Measurements from ENCODE around the gene MROH7.
A peak's percentile ranks its signal among the peaks of the same experiment; 100 is the strongest.

Gene MROH7

DNA sequence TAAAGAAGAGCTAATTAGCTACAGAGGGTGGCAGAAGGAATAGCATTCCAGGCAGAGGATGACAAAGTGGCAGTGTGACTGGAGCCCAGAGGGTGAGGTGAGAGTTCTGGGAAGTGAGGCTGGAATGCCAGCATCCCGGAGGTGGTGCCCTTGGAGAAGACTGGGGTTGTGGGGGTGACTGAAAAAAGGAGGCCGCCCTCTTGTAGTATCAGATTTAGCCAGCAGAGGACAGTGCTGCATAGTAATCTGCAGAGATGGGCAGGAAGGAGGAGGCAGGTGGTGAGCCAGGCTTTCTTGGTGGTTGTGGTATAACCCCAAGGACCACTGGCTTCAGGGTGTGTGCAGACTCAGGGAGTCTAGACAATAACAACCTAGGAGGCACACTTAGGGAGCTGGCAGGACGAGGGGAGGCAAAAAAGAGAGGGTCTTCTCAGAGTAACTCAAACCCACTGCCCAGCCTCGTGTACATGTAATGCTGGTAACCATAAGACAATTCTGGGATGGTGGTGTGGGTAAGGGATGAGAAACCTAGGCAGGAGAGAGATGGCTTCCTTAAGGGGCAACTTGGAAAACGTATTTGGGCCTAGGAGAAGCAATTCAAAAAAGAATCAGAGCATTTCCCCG, 30.5 kb downstream of the MROH7 start:
- Histone ChIP-seq H3K27me3 (replicated peaks; ENCODE audit: control insufficient read depth, insufficient read depth, low read length, poor library complexity, severe bottlenecking) (no peaks in the 10 kb centered on the region), H3K36me3 (ENCODE audit: control insufficient read depth, insufficient read depth, low read length) (no peaks in the 10 kb centered on the region), H3K4me3 (ENCODE audit: insufficient read depth, low read depth, low read length, poor library complexity, severe bottlenecking) (no peak overlapping the region), H3K4me1 (ENCODE audit: control insufficient read depth, insufficient read depth, low read length, poor library complexity, severe bottlenecking) (no peaks in the 10 kb centered on the region), H3K27ac (ENCODE audit: insufficient read depth, low read length, poor library complexity, severe bottlenecking) (no peak overlapping the region), H3K9me3 (ENCODE audit: control insufficient read depth, low read length) (no peaks in the 10 kb centered on the region)
- peak; percentile 20 to 40 (median 31) for DNase-seq

GRCh38 chr1:54678776-54679643, 37.4 kb downstream of the MROH7 start:
- Histone ChIP-seq H3K4me3 (ENCODE audit: insufficient read depth, low read depth, low read length, poor library complexity, severe bottlenecking) (no peak overlapping the region), H3K36me3 (ENCODE audit: control insufficient read depth, insufficient read depth, low read length) (no peaks in the 10 kb centered on the region), H3K4me1 (ENCODE audit: control insufficient read depth, insufficient read depth, low read length, poor library complexity, severe bottlenecking) (no peaks in the 10 kb centered on the region), H3K27ac (ENCODE audit: insufficient read depth, low read length, poor library complexity, severe bottlenecking) (no peak overlapping the region), H3K9me3 (ENCODE audit: control insufficient read depth, low read length) (no peaks in the 10 kb centered on the region), H3K27me3 (replicated peaks; ENCODE audit: control insufficient read depth, insufficient read depth, low read length, poor library complexity, severe bottlenecking) (no peaks in the 10 kb centered on the region)
- DNase-seq = no peak

DNA sequence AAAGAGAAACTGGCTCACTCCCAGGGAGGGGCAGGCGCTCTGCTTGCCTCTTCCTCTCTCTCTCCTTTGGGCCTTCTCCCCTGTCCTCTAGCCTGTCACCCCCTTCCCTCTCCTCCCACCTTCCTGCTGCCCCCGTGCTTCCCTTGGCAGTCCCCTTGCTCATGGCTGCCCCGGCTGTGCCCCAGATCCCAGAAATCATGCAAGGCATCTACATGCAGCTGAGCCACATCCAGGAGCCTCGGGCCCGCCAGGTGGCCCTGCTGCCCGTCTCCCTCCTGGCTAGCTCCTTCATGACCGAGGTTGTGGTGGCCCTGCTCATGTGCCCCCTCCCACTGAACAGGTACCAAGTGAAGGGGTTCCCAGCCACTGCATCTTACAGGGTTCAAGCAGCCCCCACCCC, 38.1 kb downstream of the MROH7 start:
- Histone ChIP-seq H3K4me1 (ENCODE audit: control insufficient read depth, insufficient read depth, low read length, poor library complexity, severe bottlenecking) (no peaks in the 10 kb centered on the region), H3K9me3 (ENCODE audit: control insufficient read depth, low read length) (no peaks in the 10 kb centered on the region), H3K4me3 (ENCODE audit: insufficient read depth, low read depth, low read length, poor library complexity, severe bottlenecking) (no peak overlapping the region), H3K27me3 (replicated peaks; ENCODE audit: control insufficient read depth, insufficient read depth, low read length, poor library complexity, severe bottlenecking) (no peaks in the 10 kb centered on the region), H3K27ac (ENCODE audit: insufficient read depth, low read length, poor library complexity, severe bottlenecking) (no peak overlapping the region), H3K36me3 (ENCODE audit: control insufficient read depth, insufficient read depth, low read length) (no peaks in the 10 kb centered on the region)
- no peak for DNase-seq

DNA sequence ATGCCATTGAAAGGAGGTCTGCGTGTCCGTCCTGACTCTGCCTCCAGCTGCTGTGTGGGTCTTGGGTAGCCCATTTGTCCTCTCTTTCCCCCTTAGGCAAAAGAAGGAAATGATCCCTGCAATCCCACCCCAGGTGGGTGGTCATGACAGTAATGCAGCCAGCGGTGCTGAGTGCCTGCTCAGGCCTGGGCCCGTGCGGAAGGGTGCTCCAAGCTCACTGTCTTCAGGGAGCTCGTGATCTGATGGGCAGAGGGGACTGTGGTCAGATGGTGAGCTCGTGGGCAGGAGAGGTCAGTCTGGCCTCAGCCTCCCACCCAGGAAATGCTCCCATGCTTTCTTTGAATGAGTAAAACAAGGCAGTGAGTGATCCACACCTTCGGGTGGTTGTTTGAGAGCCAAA, 38.8 kb downstream of the MROH7 start:
- H3K36me3 ChIP-seq (ENCODE audit: control insufficient read depth, insufficient read depth, low read length) = no peaks in the 10 kb centered on the region
- no peak overlapping the region for H3K27ac ChIP-seq (ENCODE audit: insufficient read depth, low read length, poor library complexity, severe bottlenecking)
- no peaks in the 10 kb centered on the region for H3K4me1 ChIP-seq (ENCODE audit: control insufficient read depth, insufficient read depth, low read length, poor library complexity, severe bottlenecking)
- no peak overlapping the region for H3K4me3 ChIP-seq (ENCODE audit: insufficient read depth, low read depth, low read length, poor library complexity, severe bottlenecking)
- no peak for DNase-seq
- H3K27me3 ChIP-seq (replicated peaks; ENCODE audit: control insufficient read depth, insufficient read depth, low read length, poor library complexity, severe bottlenecking) = no peaks in the 10 kb centered on the region
- H3K9me3 ChIP-seq (ENCODE audit: control insufficient read depth, low read length) = no peaks in the 10 kb centered on the region

- Histone ChIP-seq H3K27ac (ENCODE audit: insufficient read depth, low read length, poor library complexity, severe bottlenecking) (no peak overlapping the region), H3K9me3 (ENCODE audit: control insufficient read depth, low read length) (no peaks in the 10 kb centered on the region), H3K4me3 (ENCODE audit: insufficient read depth, low read depth, low read length, poor library complexity, severe bottlenecking) (no peak overlapping the region), H3K36me3 (ENCODE audit: control insufficient read depth, insufficient read depth, low read length) (no peaks in the 10 kb centered on the region), H3K27me3 (replicated peaks; ENCODE audit: control insufficient read depth, insufficient read depth, low read length, poor library complexity, severe bottlenecking) (no peaks in the 10 kb centered on the region), H3K4me1 (ENCODE audit: control insufficient read depth, insufficient read depth, low read length, poor library complexity, severe bottlenecking) (no peaks in the 10 kb centered on the region)
- no peak for DNase-seq
Observed at GRCh38 chr1:54681358-54681757, 39.8 kb downstream of the MROH7 start.

DNA sequence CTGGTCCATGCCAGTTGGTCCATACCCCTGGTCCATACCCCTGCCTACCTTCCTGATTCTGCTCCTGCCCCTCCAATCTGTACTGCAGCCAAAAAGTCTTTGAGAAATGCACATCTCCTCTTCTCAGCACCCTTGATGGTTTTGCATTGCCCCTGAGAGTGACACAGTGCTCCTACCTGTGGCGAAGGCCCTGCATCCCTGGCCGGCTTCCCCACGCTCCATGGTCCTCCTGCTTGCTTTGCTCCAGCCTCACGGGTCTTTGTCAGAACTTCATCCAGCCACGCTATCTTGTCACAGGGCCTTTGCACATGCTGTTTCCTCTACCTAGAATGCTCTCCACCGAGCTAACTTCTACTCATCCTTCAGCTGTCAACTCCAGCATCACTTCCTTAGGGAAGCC, 41.9 kb downstream of the MROH7 start:
- H3K27me3 ChIP-seq (replicated peaks; ENCODE audit: control insufficient read depth, insufficient read depth, low read length, poor library complexity, severe bottlenecking) = no peaks in the 10 kb centered on the region
- no peak for DNase-seq
- no peaks in the 10 kb centered on the region for H3K4me1 ChIP-seq (ENCODE audit: control insufficient read depth, insufficient read depth, low read length, poor library complexity, severe bottlenecking)
- H3K27ac ChIP-seq (ENCODE audit: insufficient read depth, low read length, poor library complexity, severe bottlenecking) = no peak overlapping the region
- no peaks in the 10 kb centered on the region for H3K9me3 ChIP-seq (ENCODE audit: control insufficient read depth, low read length)
- H3K36me3 ChIP-seq (ENCODE audit: control insufficient read depth, insufficient read depth, low read length) = no peaks in the 10 kb centered on the region
- no peak overlapping the region for H3K4me3 ChIP-seq (ENCODE audit: insufficient read depth, low read depth, low read length, poor library complexity, severe bottlenecking)

- no peak for DNase-seq
- Histone ChIP-seq H3K27ac (ENCODE audit: insufficient read depth, low read length, poor library complexity, severe bottlenecking) (no peak overlapping the region), H3K36me3 (ENCODE audit: control insufficient read depth, insufficient read depth, low read length) (no peaks in the 10 kb centered on the region), H3K4me3 (ENCODE audit: insufficient read depth, low read depth, low read length, poor library complexity, severe bottlenecking) (no peak overlapping the region), H3K4me1 (ENCODE audit: control insufficient read depth, insufficient read depth, low read length, poor library complexity, severe bottlenecking) (no peaks in the 10 kb centered on the region), H3K27me3 (replicated peaks; ENCODE audit: control insufficient read depth, insufficient read depth, low read length, poor library complexity, severe bottlenecking) (no peaks in the 10 kb centered on the region), H3K9me3 (ENCODE audit: control insufficient read depth, low read length) (no peaks in the 10 kb centered on the region)
Observed at GRCh38 chr1:54685335-54685905, 43.8 kb downstream of the MROH7 start.

- no peak overlapping the region for H3K27ac ChIP-seq (ENCODE audit: insufficient read depth, low read length, poor library complexity, severe bottlenecking)
- no peak for DNase-seq
- H3K4me3 ChIP-seq (ENCODE audit: insufficient read depth, low read depth, low read length, poor library complexity, severe bottlenecking) = no peak overlapping the region
- no peaks in the 10 kb centered on the region for H3K36me3 ChIP-seq (ENCODE audit: control insufficient read depth, insufficient read depth, low read length)
- no peaks in the 10 kb centered on the region for H3K27me3 ChIP-seq (replicated peaks; ENCODE audit: control insufficient read depth, insufficient read depth, low read length, poor library complexity, severe bottlenecking)
- H3K4me1 ChIP-seq (ENCODE audit: control insufficient read depth, insufficient read depth, low read length, poor library complexity, severe bottlenecking) = no peaks in the 10 kb centered on the region
- no peaks in the 10 kb centered on the region for H3K9me3 ChIP-seq (ENCODE audit: control insufficient read depth, low read length)
Observed at GRCh38 chr1:54686155-54686554, 44.6 kb downstream of the MROH7 start.

GRCh38 chr1:54694771-54695170, 53.2 kb downstream of the MROH7 start:
- Histone ChIP-seq H3K27ac (ENCODE audit: insufficient read depth, low read length, poor library complexity, severe bottlenecking) (no peak overlapping the region), H3K4me3 (ENCODE audit: insufficient read depth, low read depth, low read length, poor library complexity, severe bottlenecking) (no peak overlapping the region), H3K9me3 (ENCODE audit: control insufficient read depth, low read length) (no peaks in the 10 kb centered on the region), H3K27me3 (replicated peaks; ENCODE audit: control insufficient read depth, insufficient read depth, low read length, poor library complexity, severe bottlenecking) (no peaks in the 10 kb centered on the region), H3K4me1 (ENCODE audit: control insufficient read depth, insufficient read depth, low read length, poor library complexity, severe bottlenecking) (no peaks in the 10 kb centered on the region), H3K36me3 (ENCODE audit: control insufficient read depth, insufficient read depth, low read length) (no peaks in the 10 kb centered on the region)
- DNase-seq = no peak

DNA sequence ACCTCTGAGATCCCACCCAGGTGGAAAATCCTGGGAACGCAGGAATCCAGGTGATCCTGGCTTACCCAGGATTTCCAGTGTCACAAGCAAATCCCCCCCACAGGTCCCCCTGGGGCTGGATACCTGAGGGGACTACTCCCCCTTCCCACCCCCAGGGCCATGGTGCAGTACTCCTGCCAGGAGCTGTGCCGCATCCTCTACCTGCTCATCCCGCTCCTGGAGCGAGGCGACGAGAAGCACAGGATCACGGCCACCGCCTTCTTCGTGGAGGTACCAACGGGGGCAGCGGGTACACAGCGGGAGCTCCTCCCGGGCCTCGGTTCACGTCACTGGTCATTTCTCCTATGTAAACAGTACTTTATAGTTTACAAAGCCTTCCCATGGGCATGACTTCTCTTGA, 53.6 kb downstream of the MROH7 start:
- Histone ChIP-seq H3K4me1 (ENCODE audit: control insufficient read depth, insufficient read depth, low read length, poor library complexity, severe bottlenecking) (no peaks in the 10 kb centered on the region), H3K4me3 (ENCODE audit: insufficient read depth, low read depth, low read length, poor library complexity, severe bottlenecking) (no peak overlapping the region), H3K36me3 (ENCODE audit: control insufficient read depth, insufficient read depth, low read length) (no peaks in the 10 kb centered on the region), H3K9me3 (ENCODE audit: control insufficient read depth, low read length) (no peaks in the 10 kb centered on the region), H3K27ac (ENCODE audit: insufficient read depth, low read length, poor library complexity, severe bottlenecking) (no peak overlapping the region), H3K27me3 (replicated peaks; ENCODE audit: control insufficient read depth, insufficient read depth, low read length, poor library complexity, severe bottlenecking) (no peaks in the 10 kb centered on the region)
- no peak for DNase-seq

All from effector memory CD4-positive, alpha-beta T cell (primary cell).